ENCODE measurements around the gene YDJC. TPM values are rescaled to one million over a fixed set of nuclear protein-coding genes. Genes with fewer than 3 reads are reported as not detected.

The YDJC gene
- total and polyA plus RNA-seq, 2 of the 8 experiments (the other 6 are each of a cell fraction or from before 2014, with no cell fraction given): 36.7 to 45.2 TPM

- peak; percentile 42 for TF ChIP-seq POLR2AphosphoS5 (IDR thresholded peaks at IDR 0.05; ENCODE audit: low read depth, low read length)
- peak; percentile 65; the same call in 1 of the 2 replicates for TF ChIP-seq RBBP5 (IDR thresholded peaks at IDR 0.05; ENCODE audit: borderline replicate concordance, low read depth, low read length)
- TF ChIP-seq KDM5A (IDR thresholded peaks at IDR 0.05; ENCODE audit: low read length): no peak
- no peak for TF ChIP-seq USF2 (IDR thresholded peaks at IDR 0.05; ENCODE audit: low read length)
- no peak for TF ChIP-seq SIN3A (conservative IDR thresholded peaks at IDR 0.05 in 1 of 2, IDR thresholded peaks at IDR 0.05 in 1 of 2; ENCODE audit: low read depth in 1 of 2, low read length in 2 of 2)
- TF ChIP-seq YY1 (IDR thresholded peaks at IDR 0.05; ENCODE audit: low read depth, low read length): no peak
- TF ChIP-seq GTF2F1 (IDR thresholded peaks at IDR 0.05; ENCODE audit: borderline replicate concordance, low read depth, low read length): no peak
- TF ChIP-seq PHF8 (conservative IDR thresholded peaks at IDR 0.05; ENCODE audit: low read depth, low read length): no peak
- no peak for TF ChIP-seq RXRA (IDR thresholded peaks at IDR 0.05; ENCODE audit: insufficient read depth, low read depth, low read length)
- TF ChIP-seq BACH1 (IDR thresholded peaks at IDR 0.05; ENCODE audit: low read length): peak; percentile 90
Measured at GRCh38 chr22:21657360-21658032, 27.7 kb upstream of the YDJC start (continued).

Measured in H1 (cell line).